NOMO-1 treated with DMSO at 0.1 percent for 48 hours (cell line): ENCODE data around the gene GSTT4.
"Not testable (repeated sequence)": the region's sequence is repeated elsewhere in the genome, so short reads cannot be mapped to it uniquely, and the experiment has no call there.

Experiments
- DNase-seq: peaks from one replicate; lab custom pipeline; 2025; ENCODE audit not compliant: unreplicated experiment; lab: John Stamatoyannopoulos, UW

The GSTT4 gene

GRCh38 chr22:23989583-23990244 is 15.5 kb downstream of the GSTT4 start:
- DNase-seq, result not testable (repeated sequence)

DNA sequence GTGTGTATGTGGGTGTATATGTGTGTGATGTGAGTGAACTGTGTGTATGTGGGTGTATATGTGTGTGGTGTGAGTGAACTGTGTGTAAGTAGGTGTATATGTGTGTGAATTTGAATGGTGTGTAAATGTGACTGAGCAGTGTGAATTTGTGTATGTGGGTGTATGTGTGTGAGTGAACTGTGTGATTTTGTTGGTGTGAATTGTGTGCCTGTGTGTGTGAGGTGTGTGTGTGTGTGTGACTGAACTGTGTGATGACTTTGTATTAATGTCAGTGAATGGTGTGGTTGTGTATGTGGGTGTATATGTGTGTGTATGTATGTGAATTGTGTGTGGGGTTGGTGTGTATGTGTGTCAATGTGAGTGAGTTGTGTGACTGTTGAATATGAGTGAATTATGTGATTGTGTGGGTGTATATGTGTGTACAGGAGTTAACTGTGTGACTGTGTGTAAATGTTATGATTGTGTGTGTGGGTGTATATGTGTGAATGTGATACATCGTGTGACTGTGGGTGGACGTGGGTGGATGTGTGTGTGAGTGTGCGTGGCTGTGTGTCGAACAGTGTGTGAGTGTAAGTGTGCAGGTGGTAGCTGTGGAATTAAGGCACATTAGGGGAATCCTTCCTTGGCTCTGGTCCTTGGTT is 18.6 kb downstream of the GSTT4 start:
- DNase-seq, result not testable (repeated sequence)

DNA sequence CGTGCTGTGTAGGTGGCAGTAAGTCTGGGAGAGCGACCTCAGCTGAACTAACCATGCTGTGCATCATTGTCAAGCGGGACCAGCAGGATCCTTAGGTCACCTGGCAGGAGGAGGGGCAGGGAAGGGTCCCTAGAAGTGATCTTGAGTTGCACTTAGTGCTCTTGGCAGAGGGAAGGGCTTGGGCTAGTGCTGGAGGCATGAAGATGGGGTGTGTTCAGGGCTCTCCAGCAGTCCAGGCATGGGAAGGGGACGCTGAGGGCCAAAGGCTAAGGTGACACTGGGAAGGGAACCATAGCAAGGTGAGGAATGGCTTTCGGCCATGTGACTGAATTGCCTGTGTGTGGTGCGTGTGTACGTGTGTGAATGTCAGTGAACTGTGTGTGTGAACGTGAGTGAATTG is 19.2 kb downstream of the GSTT4 start:
- DNase-seq, result not testable (repeated sequence)

DNA sequence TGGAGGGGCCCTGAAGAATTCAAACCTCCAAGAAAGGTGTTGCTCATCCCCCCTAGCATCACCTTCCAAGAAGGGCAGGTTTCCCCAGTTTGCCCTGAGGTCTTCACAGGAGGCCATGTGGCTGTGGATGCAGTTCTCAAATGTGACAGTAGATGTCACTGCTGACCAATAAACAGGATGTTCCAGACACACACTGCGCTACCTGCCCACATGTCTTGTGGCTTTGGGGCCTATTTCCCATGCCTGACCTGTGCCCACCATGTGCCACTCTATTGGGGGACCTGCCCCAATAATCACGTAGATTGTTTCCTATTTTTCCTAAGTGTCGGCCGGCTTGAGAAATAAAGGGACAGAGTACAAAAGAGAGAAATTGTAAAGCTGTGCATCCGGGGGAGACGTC is 20.8 kb downstream of the GSTT4 start:
- peak; percentile 35 for DNase-seq

DNA sequence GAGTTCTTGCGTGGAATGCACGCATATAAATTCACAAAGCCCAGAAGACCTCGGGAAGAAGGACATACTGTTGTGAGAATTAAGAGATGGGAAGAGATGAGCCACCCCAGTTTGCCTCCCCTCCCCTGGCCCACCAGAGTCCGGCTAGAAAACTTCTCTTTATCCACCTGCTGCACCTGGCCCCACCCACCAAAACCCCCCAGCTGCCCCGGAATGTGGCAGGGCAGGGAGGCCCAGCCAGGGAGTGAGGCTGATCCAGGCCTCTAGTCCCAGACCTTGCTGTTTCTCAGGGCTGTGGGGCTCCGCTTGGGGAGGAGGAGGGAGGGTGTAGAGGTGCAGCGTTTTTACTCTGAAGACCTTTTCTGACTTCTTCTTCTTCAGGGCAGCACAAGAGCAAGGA is 24.7 kb downstream of the GSTT4 start:
- not testable (repeated sequence) for DNase-seq

GRCh38 chr22:23979557-23980240 is 25.6 kb downstream of the GSTT4 start, which contains the start of gene GSTT2:
GSTT2 (plus strand) TSS chr22:23980134.
- DNase-seq, result not testable (repeated sequence)

- DNase-seq, result not testable (repeated sequence)
These were observed 27.9 kb downstream of the GSTT4 start for GRCh38 chr22:23977304-23977703.

DNA sequence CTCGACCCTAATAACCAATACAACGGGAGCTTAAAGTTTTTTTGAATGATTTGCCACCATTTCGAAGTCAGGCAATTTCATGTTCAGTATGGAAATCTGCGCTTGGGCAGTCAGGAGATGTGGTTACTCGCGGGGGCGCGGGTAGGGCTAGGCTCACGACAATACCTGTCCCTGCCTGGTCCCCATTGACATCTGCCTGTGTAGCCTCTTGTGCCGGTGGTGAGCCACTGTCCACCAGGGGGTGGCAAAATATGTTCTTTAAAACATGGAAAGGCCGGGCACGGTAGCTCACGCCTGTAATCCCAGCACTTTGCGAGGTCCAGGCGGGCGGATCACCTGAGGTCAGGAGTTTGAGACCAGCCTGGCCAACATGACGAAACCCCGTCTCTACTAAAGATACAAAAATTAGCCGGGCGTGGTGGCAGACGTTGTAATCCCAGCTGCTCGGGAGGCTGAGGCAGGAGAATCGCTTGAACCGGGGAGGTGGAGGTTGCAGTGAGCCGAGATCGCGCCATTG is 30.4 kb downstream of the GSTT4 start:
- not testable (repeated sequence) for DNase-seq

GRCh38 chr22:23974345-23974744 is 30.9 kb downstream of the GSTT4 start, which contains the start of gene DDT:
DDT (minus strand) TSS chr22:23974441; CDS start chr22:23974414, 27 bp downstream.
- not testable (repeated sequence) for DNase-seq

DNA sequence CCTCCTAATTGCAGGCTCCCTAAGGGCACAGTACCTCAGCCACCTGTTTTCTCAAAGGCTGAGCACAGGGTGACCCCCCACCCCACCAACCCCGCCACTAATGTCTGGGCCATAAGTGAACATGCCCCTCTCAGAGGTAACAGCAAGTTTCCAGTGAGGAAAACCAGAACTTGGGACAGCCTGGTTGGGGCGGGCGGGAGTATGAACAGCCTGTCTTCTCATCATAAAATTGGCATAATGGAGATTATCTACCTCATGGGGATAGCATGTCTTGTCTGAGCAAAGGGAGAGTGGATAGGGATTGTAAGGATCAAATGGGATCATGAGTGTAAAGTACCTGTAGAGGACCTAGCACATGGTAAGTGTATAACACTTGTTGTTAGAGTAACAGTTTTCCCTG is 33.3 kb downstream of the GSTT4 start:
- not testable (repeated sequence) for DNase-seq

DNA sequence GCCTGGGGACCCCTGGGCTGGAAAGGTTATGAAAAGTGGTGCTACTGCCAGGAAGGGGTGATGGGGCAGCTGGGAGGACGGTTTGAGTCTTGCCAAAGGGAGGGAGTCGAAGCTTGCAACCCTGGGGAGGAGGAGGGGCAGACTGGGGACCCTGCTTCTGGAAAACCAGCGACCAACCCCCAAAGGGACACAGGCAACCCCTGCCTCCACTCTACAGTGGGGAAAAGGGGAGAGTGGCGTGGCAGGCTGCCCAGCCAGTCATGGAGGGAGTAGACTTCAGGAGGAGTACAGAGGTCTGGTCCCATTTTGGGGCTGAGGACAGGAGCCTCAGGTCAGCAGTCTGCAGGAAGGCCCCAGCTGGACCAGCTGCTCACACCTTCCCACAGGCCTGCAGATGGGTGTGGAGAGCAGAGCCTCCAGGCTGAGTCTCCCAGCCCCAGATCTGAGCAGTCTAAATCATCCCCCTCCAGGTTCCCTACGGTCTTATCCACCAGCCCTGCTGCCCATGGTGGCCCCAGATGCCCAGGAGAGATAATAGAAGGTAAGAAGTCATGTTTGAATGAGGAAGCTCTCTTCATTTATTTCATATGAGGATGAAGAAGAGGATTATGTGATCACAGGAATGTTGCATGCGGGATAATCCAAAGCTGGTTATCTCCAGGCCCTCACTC is 34.3 kb downstream of the GSTT4 start:
- DNase-seq, result no peak

GRCh38 chr22:23970201-23970641 is 35.0 kb downstream of the GSTT4 start:
- DNase-seq, result no peak

DNA sequence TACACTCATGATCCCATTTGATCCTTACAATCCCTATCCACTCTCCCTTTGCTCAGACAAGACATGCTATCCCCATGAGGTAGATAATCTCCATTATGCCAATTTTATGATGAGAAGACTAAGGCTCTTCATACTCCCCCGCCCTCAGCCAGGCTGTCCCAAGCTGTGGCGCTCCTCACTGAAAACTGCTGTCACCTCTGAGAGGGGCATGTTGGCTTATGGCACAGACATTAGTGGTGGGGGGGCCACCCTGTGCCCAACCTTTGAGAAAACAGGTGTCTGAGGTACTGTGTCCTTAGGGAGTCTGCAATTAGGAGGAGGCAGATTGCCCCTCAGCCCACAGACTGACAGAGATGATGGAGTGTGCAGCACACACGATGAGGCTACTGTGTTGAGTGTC is 36.2 kb downstream of the GSTT4 start:
- no peak for DNase-seq

GRCh38 chr22:23966568-23966967 is 38.7 kb downstream of the GSTT4 start, which contains the start of gene DDTL:
DDTL (plus strand) TSS chr22:23966888; CDS start chr22:23966915, 27 bp downstream.
- DNase-seq, result not testable (repeated sequence)

DNA sequence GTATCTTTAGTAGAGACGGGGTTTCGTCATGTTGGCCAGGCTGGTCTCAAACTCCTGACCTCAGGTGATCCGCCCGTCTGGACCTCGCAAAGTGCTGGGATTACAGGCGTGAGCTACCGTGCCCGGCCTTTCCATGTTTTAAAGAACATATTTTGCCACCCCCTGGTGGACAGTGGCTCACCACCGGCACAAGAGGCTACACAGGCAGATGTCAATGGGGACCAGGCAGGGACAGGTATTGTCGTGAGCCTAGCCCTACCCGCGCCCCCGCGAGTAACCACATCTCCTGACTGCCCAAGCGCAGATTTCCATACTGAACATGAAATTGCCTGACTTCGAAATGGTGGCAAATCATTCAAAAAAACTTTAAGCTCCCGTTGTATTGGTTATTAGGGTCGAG is 39.2 kb downstream of the GSTT4 start:
- not testable (repeated sequence) for DNase-seq

DNA sequence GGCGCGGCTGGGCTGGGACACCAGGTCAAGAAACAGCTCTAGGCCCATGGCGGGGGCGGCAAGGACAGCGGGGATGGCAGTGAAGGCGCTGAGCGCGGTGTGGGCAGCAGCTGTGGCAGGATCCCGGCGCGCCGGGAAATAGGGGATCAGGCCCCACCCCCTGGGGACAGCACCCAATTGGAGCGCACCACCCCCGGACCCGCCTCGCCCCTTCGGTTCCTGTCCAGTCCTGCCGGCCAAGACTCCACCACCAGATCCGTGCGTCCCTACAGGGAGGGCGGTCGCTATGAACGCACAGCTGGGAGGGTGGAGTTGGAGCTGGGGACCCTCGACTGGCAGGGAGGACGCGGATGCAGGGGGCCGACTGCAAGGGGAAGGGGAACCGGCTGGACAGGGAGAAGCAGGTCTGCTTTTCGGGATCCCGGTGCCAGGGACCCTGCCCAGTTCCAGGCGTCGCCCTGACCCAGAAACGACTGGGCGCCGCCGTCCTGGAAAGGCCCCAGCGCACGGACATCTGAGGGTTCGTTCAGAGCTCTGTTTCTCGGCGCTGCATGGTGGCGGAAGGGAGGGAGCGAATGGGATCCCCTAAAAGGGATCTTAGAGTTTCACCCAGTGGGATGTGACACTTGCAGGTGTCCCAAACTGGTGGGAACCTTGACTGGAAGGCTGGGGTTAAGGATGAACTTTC is 44.0 kb downstream of the GSTT4 start, which contains the start of gene GSTT2B:
TSS of gene GSTT2B (minus strand) at position 112 of the 688 bp plus-strand sequence. CDS start at position 48, 64 bp downstream.
- not testable (repeated sequence) for DNase-seq

- DNase-seq, result peak; percentile 14
These were observed 48.9 kb downstream of the GSTT4 start for GRCh38 chr22:23956301-23956900.

- not testable (repeated sequence) for DNase-seq
These were observed 49.4 kb downstream of the GSTT4 start for GRCh38 chr22:23955886-23956285.

DNA sequence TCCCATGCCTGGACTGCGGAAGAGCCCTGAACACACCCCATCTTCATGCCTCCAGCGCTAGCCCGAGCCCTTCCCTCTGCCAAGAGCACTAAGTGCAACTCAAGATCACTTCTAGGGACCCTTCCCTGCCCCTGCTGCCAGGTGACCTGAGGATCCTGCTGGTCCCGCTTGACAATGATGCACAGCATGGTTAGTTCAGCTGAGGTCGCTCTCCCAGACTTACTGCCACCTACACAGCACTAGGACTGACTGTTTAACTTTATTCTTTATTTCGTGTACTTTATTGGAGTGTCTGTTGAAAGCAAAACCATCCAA is 50.3 kb downstream of the GSTT4 start:
- not testable (repeated sequence) for DNase-seq
